Measurements from ENCODE around the gene TRPC4AP. TPM values are rescaled to one million over a fixed set of nuclear protein-coding genes. Genes with fewer than 3 reads are reported as not detected.

The TRPC4AP gene
- total and polyA plus RNA-seq, 12 donors, result 33.8 to 87.2 (median 78.1) TPM

DNA sequence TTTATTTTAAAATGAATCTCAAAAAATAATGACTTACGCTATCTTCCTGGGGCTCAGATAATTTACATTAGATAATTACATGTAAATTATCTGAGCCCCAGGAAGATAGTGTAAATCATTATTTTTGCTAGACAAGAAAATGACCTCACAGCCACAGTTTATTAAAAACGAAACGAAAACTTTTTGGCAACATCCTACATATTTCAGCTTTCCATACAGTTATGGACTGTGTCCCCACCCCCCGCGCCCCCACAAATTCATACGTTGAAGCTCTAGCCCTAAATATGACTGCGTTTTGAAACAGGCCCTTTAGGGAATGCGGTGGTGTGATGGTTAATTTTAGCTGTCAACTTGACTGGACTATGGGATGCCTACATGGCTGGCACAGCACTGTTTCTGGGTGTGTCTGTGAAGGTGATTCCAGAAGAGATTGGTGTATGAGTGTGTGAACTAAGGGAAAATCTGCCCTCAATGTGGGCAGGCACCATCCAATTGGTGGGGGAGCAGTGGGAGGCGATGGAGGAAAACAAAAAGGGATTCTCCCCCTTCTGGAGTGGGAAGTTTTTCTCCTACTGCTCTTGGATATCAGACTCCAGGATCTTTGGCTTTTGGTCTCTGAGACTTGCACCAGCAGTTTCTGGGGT is 52.6 kb downstream of the TRPC4AP start:
- intact Hi-C loops (cut with DNase I), result no loop called here
- peaks cover 0 to 45% of the 10 kb centered on the region in 2 donors for H3K36me3 ChIP-seq (replicated peaks in 1 of 2)
- no peaks in the 10 kb centered on the region for H3K4me1 ChIP-seq (replicated peaks in 1 of 2)
- WGBS, 4 donors, result 87 to 95% (median 88%) methylated on average over 9 of the region's 9 CpGs
- H3K4me3 ChIP-seq, result no peak overlapping the region
- TF ChIP-seq, protein P1, sequence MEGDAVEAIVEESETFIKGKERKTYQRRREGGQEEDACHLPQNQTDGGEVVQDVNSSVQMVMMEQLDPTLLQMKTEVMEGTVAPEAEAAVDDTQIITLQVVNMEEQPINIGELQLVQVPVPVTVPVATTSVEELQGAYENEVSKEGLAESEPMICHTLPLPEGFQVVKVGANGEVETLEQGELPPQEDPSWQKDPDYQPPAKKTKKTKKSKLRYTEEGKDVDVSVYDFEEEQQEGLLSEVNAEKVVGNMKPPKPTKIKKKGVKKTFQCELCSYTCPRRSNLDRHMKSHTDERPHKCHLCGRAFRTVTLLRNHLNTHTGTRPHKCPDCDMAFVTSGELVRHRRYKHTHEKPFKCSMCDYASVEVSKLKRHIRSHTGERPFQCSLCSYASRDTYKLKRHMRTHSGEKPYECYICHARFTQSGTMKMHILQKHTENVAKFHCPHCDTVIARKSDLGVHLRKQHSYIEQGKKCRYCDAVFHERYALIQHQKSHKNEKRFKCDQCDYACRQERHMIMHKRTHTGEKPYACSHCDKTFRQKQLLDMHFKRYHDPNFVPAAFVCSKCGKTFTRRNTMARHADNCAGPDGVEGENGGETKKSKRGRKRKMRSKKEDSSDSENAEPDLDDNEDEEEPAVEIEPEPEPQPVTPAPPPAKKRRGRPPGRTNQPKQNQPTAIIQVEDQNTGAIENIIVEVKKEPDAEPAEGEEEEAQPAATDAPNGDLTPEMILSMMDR (IDR thresholded peaks at IDR 0.05), result no peak
- no peak for TF ChIP-seq POLR2A (IDR thresholded peaks at IDR 0.05)
- H3K27ac ChIP-seq, result no peak overlapping the region
- H3K27me3 ChIP-seq, result no peaks in the 10 kb centered on the region
- H3K9me3 ChIP-seq (replicated peaks in 1 of 3), result no peaks in the 10 kb centered on the region
- DNase-seq, result no peak

DNA sequence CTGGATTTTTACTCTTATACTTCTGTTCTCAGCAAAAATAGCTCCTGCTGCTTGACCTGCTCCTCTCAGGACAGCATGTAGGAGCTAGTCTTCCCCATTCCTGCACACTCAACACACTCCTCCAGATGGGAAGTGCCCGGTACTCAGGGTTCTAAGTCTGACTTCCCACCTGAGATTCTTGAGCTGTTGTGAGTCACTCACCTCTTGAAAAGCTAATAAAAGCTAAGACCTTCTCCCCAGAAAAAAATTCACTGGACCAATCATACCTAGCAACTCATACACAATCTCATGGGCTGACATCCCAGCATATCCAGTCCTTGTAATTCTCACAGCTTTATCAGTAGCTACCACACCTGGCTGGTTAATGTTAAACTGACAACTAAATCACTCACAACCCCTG is 53.5 kb downstream of the TRPC4AP start:
- WGBS, 4 donors, result 87 to 94% (median 93%) methylated on average over 1 of the region's 1 CpG
- DNase-seq, result no peak
- intact Hi-C loops (cut with DNase I), result no loop called here
- Histone ChIP-seq H3K27ac (no peak overlapping the region), H3K36me3 (replicated peaks in 1 of 2) (peaks cover 0 to 50% of the 10 kb centered on the region in 2 donors), H3K9me3 (replicated peaks in 1 of 3) (no peaks in the 10 kb centered on the region), H3K4me3 (no peak overlapping the region), H3K27me3 (no peaks in the 10 kb centered on the region), H3K4me1 (replicated peaks in 1 of 2) (no peaks in the 10 kb centered on the region)
- TF ChIP-seq, protein P1 (IDR thresholded peaks at IDR 0.05), result no peak
- TF ChIP-seq POLR2A (IDR thresholded peaks at IDR 0.05), result no peak

DNA sequence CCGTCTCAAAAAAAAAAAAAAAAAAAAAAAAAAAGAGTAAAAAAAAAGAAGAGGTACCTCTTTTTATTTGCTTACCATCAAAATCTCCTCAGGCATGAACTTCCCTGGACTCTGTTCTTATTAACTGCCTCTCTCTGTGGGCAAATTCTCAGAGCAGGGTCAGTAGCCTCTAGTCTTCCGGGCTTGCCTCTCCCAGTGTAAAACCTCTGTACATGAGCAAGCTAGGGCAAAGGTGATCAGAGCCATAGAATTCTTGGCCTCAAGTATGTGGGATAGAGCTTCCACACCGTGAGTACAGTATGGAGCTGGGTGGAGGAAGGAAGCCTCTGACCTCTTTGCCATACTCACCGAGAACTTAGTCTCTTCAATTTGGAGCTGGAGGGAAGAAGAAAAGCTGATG is 58.5 kb downstream of the TRPC4AP start:
- Histone ChIP-seq H3K27ac (no peak overlapping the region), H3K4me1 (replicated peaks in 1 of 2) (no peaks in the 10 kb centered on the region), H3K9me3 (replicated peaks in 1 of 3) (no peaks in the 10 kb centered on the region), H3K4me3 (no peak overlapping the region), H3K36me3 (replicated peaks in 1 of 2) (peaks cover 0 to 63% of the 10 kb centered on the region in 2 donors), H3K27me3 (no peaks in the 10 kb centered on the region)
- no peak for DNase-seq
- 95 to 100% (median 98%) methylated on average over 3 to 4 of the region's 4 CpGs for WGBS, 4 donors
- intact Hi-C loops (cut with DNase I), result no loop called here
- no peak for TF ChIP-seq POLR2A (IDR thresholded peaks at IDR 0.05)
- TF ChIP-seq, protein P1 (IDR thresholded peaks at IDR 0.05), result no peak

DNA sequence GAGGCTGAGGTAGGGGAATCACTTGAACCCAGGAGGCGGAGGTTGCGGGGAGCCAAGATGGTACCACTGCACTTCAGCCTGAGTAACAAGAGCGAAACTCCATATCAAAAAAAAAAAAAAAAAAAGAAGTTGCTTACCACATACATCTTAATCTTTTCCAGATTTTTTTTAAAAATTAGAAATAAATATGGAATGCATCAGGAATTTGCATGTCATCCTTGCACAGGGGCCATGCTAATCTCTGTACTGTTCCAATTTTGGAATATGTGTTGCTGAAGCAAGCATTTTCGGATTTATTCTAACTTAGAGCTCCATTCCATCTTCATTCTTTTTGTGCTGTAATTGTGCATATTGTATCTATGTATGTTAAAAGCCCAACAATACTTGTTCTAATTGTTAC is 62.5 kb downstream of the TRPC4AP start:
- intact Hi-C loops (cut with DNase I), result no loop called here
- no peak overlapping the region for H3K27ac ChIP-seq
- H3K27me3 ChIP-seq, result no peaks in the 10 kb centered on the region
- H3K9me3 ChIP-seq (replicated peaks in 1 of 3), result no peaks in the 10 kb centered on the region
- no peak for DNase-seq
- peaks cover 0 to 70% of the 10 kb centered on the region in 2 donors for H3K36me3 ChIP-seq (replicated peaks in 1 of 2)
- TF ChIP-seq, protein P1 (IDR thresholded peaks at IDR 0.05), result no peak
- TF ChIP-seq POLR2A (IDR thresholded peaks at IDR 0.05), result no peak
- no peak overlapping the region for H3K4me3 ChIP-seq
- H3K4me1 ChIP-seq (replicated peaks in 1 of 2), result no peaks in the 10 kb centered on the region
- 97 to 99% (median 98%) methylated on average over 4 of the region's 4 CpGs for WGBS, 4 donors
